Nephron (organoid): Measurements from ENCODE around the gene PRDX1.
"Not testable (repeated sequence)": the region's sequence is repeated elsewhere in the genome, so short reads cannot be mapped to it uniquely, and the experiment has no call there.

Experiments
- H3K27ac Mint-ChIP-seq, 3 experiments: 2 replicates each; pipeline ENCODE4 v1.8.0; 2020; ENCODE audit warnings: mixed read lengths in 3 of 3, mild to moderate bottlenecking in 2 of 3, moderate library complexity in 1 of 3
- H3K27me3 Mint-ChIP-seq: 2 replicates; pipeline ENCODE4 v1.8.0; 2021; ENCODE audit warnings: low read depth, mild to moderate bottlenecking, moderate library complexity, mixed read lengths
- H3K36me3 Mint-ChIP-seq: 2 replicates; pipeline ENCODE4 v1.8.0; 2020; ENCODE audit warnings: low read depth, mixed read lengths
- H3K4me1 Mint-ChIP-seq: 2 replicates; pipeline ENCODE4 v1.8.0; 2020; ENCODE audit warnings: mixed read lengths
- H3K4me3 Mint-ChIP-seq, 3 experiments: 2 replicates each; pipeline ENCODE4 v1.8.0; 2020; ENCODE audit warnings: mild to moderate bottlenecking in 3 of 3, mixed read lengths in 3 of 3, moderate library complexity in 2 of 3
- H3K9me3 Mint-ChIP-seq: 2 replicates; pipeline ENCODE4 v1.8.0; 2020; ENCODE audit warnings: mixed read lengths
- CTCF ChIP-seq, 3 experiments: fragments of 200-600 bp; sonication (generic); IDR thresholded peaks; one replicate each; pipeline ENCODE4 v1.5.0; 2021; ENCODE audit warnings: antibody characterized with exemption in 3 of 3; ENCODE audit not compliant: unreplicated experiment in 3 of 3

Gene PRDX1

DNA sequence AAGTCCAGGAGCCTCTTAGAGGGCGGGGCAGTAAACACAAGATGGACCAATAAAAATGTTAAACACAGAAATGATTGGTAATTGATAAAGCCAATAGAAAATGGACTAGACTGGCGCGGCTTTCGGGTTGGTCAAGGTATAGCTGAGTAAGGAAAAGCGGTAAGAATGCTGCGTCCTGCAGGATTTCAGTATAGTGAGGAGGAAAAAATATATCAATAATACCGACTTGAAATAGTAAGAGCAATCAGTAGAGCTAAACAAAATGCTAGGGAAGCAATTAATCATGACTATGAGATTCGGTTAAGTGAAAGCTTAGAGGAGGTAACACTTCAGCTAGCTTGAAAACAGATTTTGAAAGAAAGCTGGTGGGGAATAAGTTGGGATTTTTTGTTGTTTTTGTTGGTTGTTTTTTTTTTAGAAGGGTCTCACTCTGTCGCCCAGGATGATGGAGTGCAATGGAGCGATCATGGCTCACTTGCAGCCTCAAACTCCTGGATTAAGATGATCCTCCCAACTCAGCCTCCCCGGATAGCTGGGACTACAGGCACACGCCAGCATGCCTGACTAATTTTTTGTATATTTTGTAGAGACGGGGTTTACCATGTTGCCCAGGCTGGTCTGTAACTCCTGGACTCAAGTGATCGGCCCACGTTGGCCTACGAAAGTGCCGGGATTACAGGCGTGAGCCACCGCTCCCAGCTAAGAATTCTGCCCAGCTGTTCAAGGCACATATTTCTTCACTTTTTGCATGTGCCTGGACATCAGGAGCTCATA, 30.0 kb downstream of the PRDX1 start:
- no peak overlapping the region for H3K4me3 Mint-ChIP-seq
- H3K9me3 Mint-ChIP-seq, result no peaks in the 10 kb centered on the region
- TF ChIP-seq CTCF (IDR thresholded peaks at IDR 0.05; ENCODE audit: unreplicated experiment in 3 of 3), result no peak
- H3K27ac Mint-ChIP-seq, result no peak overlapping the region
- H3K4me1 Mint-ChIP-seq, result no peaks in the 10 kb centered on the region
- H3K36me3 Mint-ChIP-seq, result peaks cover 3% of the 10 kb centered on the region
- H3K27me3 Mint-ChIP-seq, result peaks cover 11% of the 10 kb centered on the region

DNA sequence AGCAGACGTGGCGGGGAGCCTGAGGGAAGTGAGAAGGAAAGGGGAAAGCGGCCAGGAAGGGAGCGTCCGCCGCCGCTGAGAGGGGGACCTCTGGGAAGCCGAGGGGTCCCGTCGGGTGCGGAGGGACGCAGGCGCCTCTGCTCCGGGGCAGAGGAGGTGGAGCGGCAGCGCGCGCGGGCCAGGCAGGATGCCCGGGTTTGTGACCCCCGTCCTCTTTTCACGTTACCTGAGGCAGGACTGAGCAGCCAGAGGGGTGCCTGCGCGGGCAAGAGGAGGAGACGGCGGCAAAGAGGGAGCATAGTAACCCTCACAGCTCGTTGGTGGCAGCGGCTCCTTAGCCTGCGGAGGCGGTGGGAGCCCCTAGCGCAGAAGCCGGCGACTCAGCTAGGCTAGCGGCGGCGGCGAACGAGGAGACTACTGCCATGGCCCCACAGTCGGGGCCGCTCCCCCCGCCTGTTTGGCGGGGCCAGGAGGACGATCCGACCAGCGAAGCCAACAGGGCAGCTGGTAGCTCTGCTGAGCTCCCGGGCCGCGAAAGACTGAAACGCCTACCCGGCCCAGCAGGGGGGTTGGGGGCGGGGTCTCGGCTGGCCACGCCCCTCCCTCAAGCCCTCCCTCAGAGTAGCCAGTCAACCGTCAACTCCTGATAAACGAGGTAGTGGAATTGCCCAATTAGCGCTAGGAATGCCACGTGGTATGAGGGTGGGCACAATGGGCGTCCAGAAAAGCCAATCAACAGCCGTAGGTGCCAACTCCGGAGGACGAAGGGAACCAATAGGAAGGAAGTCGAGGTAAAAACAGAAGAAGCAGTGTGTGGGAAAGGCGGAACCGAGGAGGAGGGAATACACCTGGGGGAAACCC, 30.8 kb downstream of the PRDX1 start, which contains the start of gene TESK2:
Gene TESK2 (minus strand): TSS at position 538 of the 861 bp plus-strand sequence. CDS start 33,378 bp downstream, outside the sequence.
- no peaks in the 10 kb centered on the region for H3K9me3 Mint-ChIP-seq
- no peak for TF ChIP-seq CTCF (IDR thresholded peaks at IDR 0.05; ENCODE audit: unreplicated experiment in 3 of 3)

DNA sequence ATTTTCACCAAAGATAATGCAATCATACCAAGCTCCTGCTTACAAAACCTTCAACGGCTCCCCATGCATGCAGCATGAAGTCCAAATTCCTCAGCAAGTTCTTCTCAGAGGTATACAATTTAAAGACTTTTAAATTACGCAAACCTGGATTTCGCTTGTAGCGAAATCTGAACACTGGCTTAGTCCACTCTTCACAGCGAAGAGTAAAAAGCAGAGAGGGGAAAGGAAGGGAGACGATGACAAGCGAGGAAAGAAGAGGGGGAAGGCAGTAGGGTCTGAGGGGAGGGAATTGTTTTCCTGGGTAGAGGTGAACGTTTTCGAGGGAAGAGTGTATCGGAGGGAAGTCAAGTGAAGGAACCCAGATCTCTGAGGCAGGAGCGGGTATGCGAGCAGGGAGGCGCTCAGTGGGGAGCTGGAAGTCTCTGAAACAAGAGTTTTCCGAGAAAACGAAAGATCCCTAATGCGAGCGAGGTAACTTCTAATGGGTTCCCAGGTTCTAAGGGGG, 31.5 kb downstream of the PRDX1 start:
- peaks cover 11% of the 10 kb centered on the region for H3K27me3 Mint-ChIP-seq
- no peak overlapping the region for H3K27ac Mint-ChIP-seq
- H3K4me1 Mint-ChIP-seq, result no peaks in the 10 kb centered on the region
- H3K36me3 Mint-ChIP-seq, result no peaks in the 10 kb centered on the region
- no peaks in the 10 kb centered on the region for H3K9me3 Mint-ChIP-seq
- TF ChIP-seq CTCF (IDR thresholded peaks at IDR 0.05; ENCODE audit: unreplicated experiment in 3 of 3), result no peak
- no peak overlapping the region for H3K4me3 Mint-ChIP-seq

More for the DNA sequence above, 30.8 kb downstream of the PRDX1 start, which contains the start of gene TESK2:
- H3K36me3 Mint-ChIP-seq, result no peaks in the 10 kb centered on the region
- no peaks in the 10 kb centered on the region for H3K4me1 Mint-ChIP-seq
- H3K4me3 Mint-ChIP-seq, result no peak within 1 kb of the TSS
- peaks cover 11% of the 10 kb centered on the region for H3K27me3 Mint-ChIP-seq
- H3K27ac Mint-ChIP-seq, result no peak within 1 kb of the TSS

DNA sequence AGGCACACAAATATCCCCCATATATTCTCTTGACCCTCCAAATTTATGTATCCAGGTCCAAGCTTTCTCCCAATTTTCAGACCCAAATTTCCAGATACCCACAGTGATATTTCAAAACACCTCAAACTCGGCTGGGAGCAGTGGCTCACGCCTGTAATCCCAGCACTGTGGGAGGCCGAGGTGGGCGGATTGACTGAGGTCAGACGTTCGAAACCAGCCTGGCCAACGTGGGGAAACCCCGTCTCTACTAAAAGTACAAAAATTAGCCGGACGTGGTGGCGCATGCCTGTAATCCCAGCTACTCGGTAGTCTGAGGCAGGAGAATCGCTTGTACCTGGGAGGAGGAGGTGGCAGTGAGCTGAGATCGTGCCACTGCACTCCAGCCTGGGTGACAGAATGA, 32.3 kb downstream of the PRDX1 start:
- Mint-ChIP-seq H3K27me3 (peaks cover 11% of the 10 kb centered on the region), H3K4me3 (peak overlapping the region in 1 of 3 experiments; percentile 50)
- not testable (repeated sequence) for H3K9me3 Mint-ChIP-seq, H3K36me3 Mint-ChIP-seq, H3K27ac Mint-ChIP-seq, H3K4me1 Mint-ChIP-seq

- peak overlapping the region in 1 of 3 experiments; percentile 50 for H3K4me3 Mint-ChIP-seq
Observed at GRCh38 chr1:45488666-45489377, 32.9 kb downstream of the PRDX1 start.

More at GRCh38 chr1:45488666-45489377, 32.9 kb downstream of the PRDX1 start:
- Mint-ChIP-seq H3K36me3 (no peaks in the 10 kb centered on the region), H3K9me3 (no peaks in the 10 kb centered on the region), H3K4me1 (no peaks in the 10 kb centered on the region), H3K27me3 (peaks cover 11% of the 10 kb centered on the region), H3K27ac (no peak overlapping the region)
- TF ChIP-seq CTCF (IDR thresholded peaks at IDR 0.05; ENCODE audit: unreplicated experiment in 3 of 3), result no peak
